DOHH2 (cell line): Measurements from ENCODE around the gene ZBTB45.

Experiments used
- H3F3A ChIP-seq: fragments of 200-600 bp; sonication (generic), shearing (Covaris generic); 2 replicates; pipeline ENCODE4 v1.6.0; 2016; ENCODE audit warnings: antibody characterized with exemption, mild to moderate bottlenecking; ENCODE audit not compliant: control insufficient read depth, insufficient read depth
- H3K27ac ChIP-seq: fragments of 200-600 bp; sonication (generic); 2 replicates; pipeline ENCODE4 v1.5.1; 2014; ENCODE audit warnings: low read depth, mild to moderate bottlenecking, low read length, moderate library complexity
- H3K27me3 ChIP-seq: fragments of 200-600 bp; sonication (generic); 2 replicates; pipeline ENCODE4 v1.6.1; 2014; ENCODE audit warnings: mild to moderate bottlenecking, low read length, mixed read lengths; ENCODE audit not compliant: control insufficient read depth
- H3K36me3 ChIP-seq: fragments of 200-600 bp; sonication (generic); 2 replicates; pipeline ENCODE4 v1.6.1; 2014; ENCODE audit warnings: mild to moderate bottlenecking, low read length, moderate library complexity, mixed read lengths; ENCODE audit not compliant: control insufficient read depth
- H3K4me1 ChIP-seq: fragments of 200-600 bp; sonication (generic); 2 replicates; pipeline ENCODE4 v1.6.1; 2014; ENCODE audit warnings: mild to moderate bottlenecking, low read length, mixed read lengths; ENCODE audit not compliant: control insufficient read depth
- H3K4me2 ChIP-seq: fragments of 200-600 bp; sonication (generic); 2 replicates; pipeline ENCODE4 v1.6.0; 2014; ENCODE audit warnings: mild to moderate bottlenecking, low read length, moderate library complexity
- H3K4me3 ChIP-seq: fragments of 200-600 bp; sonication (generic); 2 replicates; pipeline ENCODE4 v1.5.1; 2014; ENCODE audit warnings: mild to moderate bottlenecking, low read length, mixed read lengths
- H3K79me2 ChIP-seq: fragments of 200-600 bp; sonication (generic); 2 replicates; pipeline ENCODE4 v1.6.1; 2014; ENCODE audit warnings: mild to moderate bottlenecking, low read length, mixed read lengths; ENCODE audit not compliant: control insufficient read depth
- H3K9me2 ChIP-seq: fragments of 200-600 bp; sonication (generic); replicated peaks from 2 replicates; pipeline ENCODE4 v1.6.1; 2014; ENCODE audit warnings: mild to moderate bottlenecking, low read length, mixed read lengths; ENCODE audit not compliant: control insufficient read depth
- H3K9me3 ChIP-seq: fragments of 200-600 bp; sonication (generic); 2 replicates; pipeline ENCODE4 v1.6.1; 2014; ENCODE audit warnings: antibody characterized with exemption, low read length, mixed read lengths; ENCODE audit not compliant: control insufficient read depth, insufficient read depth
- H4K20me1 ChIP-seq: fragments of 200-600 bp; sonication (generic); 2 replicates; pipeline ENCODE4 v1.6.0; 2014; ENCODE audit warnings: low read depth, mild to moderate bottlenecking, antibody characterized with exemption, low read length, moderate library complexity; ENCODE audit not compliant: control insufficient read depth, insufficient read depth
- EZH2phosphoT487 ChIP-seq: fragments of 200-600 bp; sonication (generic); IDR thresholded peaks from 2 replicates; pipeline ENCODE4 v1.6.1; 2017; ENCODE audit warnings: borderline replicate concordance, mild to moderate bottlenecking, antibody characterized with exemption, low read length, moderate library complexity, mixed read lengths
- TF ChIP-seq, protein P1 (sequence below): fragments of 200-600 bp; sonication (generic); IDR thresholded peaks from one replicate; pipeline ENCODE4 v1.5.1; 2014; ENCODE audit warnings: antibody characterized with exemption, mild to moderate bottlenecking, low read depth, low read length; ENCODE audit not compliant: poor library complexity, severe bottlenecking

The ZBTB45 gene

GRCh38 chr19:58514564-58515022 is 5.0 kb downstream of the ZBTB45 start:
- Histone ChIP-seq H3K27me3 (no peaks in the 10 kb centered on the region), H3K4me2 (peak overlapping the region; percentile 91), H4K20me1 (no peaks in the 10 kb centered on the region), H3K4me1 (peaks cover 35% of the 10 kb centered on the region), H3K79me2 (peaks cover 52% of the 10 kb centered on the region), H3K9me3 (no peaks in the 10 kb centered on the region), H3F3A (peaks cover 6% of the 10 kb centered on the region; the same call in 1 of the 2 replicates), H3K27ac (peak overlapping the region; percentile 51), H3K9me2 (no peaks in the 10 kb centered on the region), H3K36me3 (peaks cover 28% of the 10 kb centered on the region), H3K4me3 (peak overlapping the region; percentile 87)
- TF ChIP-seq, protein P1, sequence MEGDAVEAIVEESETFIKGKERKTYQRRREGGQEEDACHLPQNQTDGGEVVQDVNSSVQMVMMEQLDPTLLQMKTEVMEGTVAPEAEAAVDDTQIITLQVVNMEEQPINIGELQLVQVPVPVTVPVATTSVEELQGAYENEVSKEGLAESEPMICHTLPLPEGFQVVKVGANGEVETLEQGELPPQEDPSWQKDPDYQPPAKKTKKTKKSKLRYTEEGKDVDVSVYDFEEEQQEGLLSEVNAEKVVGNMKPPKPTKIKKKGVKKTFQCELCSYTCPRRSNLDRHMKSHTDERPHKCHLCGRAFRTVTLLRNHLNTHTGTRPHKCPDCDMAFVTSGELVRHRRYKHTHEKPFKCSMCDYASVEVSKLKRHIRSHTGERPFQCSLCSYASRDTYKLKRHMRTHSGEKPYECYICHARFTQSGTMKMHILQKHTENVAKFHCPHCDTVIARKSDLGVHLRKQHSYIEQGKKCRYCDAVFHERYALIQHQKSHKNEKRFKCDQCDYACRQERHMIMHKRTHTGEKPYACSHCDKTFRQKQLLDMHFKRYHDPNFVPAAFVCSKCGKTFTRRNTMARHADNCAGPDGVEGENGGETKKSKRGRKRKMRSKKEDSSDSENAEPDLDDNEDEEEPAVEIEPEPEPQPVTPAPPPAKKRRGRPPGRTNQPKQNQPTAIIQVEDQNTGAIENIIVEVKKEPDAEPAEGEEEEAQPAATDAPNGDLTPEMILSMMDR: no peak
- no peak for TF ChIP-seq EZH2phosphoT487

DNA sequence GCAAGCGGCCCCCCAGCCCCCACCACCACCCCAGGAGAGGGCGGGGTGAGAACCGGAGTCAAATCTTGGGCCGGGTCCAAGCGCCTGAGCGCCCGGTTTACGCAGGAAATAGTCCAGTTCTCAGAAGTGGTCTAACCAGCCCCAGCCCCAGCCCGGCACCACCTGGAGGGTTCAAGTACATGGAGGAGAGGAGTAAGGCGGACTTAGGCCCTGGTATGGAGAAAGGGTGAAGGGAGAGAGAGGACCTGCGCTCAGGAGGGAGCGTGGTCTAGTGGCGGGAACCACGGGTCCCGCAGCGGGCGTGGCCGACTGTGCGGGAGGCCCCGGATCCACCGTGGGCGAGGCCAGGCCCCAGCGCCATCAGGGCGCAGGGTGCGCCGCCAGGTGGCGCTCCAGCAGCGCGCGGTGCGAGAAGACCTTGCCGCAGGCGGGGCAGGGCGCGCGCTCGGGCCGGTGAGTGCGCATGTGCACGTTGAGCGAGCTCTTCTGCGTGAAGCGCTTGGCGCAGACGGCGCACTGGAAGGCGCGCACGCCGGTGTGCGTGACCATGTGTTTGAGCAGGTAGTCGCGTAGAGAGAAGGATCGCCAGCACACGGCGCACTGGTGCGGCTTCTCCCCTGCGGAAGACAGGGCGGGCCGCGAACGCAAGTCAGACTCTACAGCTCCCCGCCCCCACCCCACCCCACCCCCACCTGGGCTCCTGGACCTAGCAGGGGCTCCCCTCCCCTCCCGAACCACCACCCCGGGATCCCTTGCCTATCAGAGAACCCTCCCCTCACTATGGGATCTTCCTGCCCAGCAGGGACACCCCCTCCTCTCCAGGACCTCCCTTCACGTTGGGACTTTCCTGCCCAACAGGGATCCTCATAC is 5.7 kb downstream of the ZBTB45 start:
- H3K79me2 ChIP-seq: peaks cover 49% of the 10 kb centered on the region
- H3K4me2 ChIP-seq: peak overlapping the region; percentile 91
- H3K4me1 ChIP-seq: peaks cover 35% of the 10 kb centered on the region
- peaks cover 6% of the 10 kb centered on the region; the same call in 1 of the 2 replicates for H3F3A ChIP-seq
- H3K9me3 ChIP-seq: no peaks in the 10 kb centered on the region
- no peaks in the 10 kb centered on the region for H3K9me2 ChIP-seq
- no peaks in the 10 kb centered on the region for H4K20me1 ChIP-seq
- no peak for TF ChIP-seq EZH2phosphoT487
- TF ChIP-seq, protein P1: peak; percentile 98
- H3K27me3 ChIP-seq: no peaks in the 10 kb centered on the region
- peak overlapping the region; percentile 87 for H3K4me3 ChIP-seq
- H3K27ac ChIP-seq: peak overlapping the region; percentile 51
- peaks cover 28% of the 10 kb centered on the region for H3K36me3 ChIP-seq

DNA sequence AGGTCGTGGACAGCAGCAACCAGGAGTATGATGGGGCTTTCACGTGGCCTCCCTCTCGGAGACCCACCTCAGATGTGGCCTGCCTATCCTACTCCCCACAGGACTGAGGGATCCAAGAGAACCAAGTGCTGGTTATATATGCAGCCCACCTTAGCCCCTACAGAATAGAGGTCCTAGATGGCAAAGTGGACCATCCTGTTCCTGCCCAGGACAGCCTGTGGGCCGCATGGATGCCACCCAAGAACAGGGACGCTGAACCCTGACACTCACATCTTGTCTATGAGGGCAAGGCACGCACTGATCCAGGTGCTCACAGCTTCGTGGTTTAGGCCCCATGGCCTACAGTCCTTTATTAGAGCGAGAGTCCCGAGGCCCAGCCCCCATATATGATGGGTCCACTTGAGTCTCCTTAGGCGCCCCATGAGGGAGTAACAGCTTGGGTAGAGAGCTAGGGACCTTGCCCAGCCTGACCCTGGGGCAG is 6.4 kb downstream of the ZBTB45 start:
- no peak for TF ChIP-seq EZH2phosphoT487
- TF ChIP-seq, protein P1: no peak
- H3K79me2 ChIP-seq: peaks cover 43% of the 10 kb centered on the region
- H3K9me3 ChIP-seq: no peaks in the 10 kb centered on the region
- peaks cover 28% of the 10 kb centered on the region for H3K36me3 ChIP-seq
- H3K27me3 ChIP-seq: no peaks in the 10 kb centered on the region
- H3K4me3 ChIP-seq: peak overlapping the region; percentile 87
- peak overlapping the region; percentile 91 for H3K4me2 ChIP-seq
- H3K9me2 ChIP-seq: no peaks in the 10 kb centered on the region
- H3F3A ChIP-seq: peaks cover 6% of the 10 kb centered on the region; the same call in 1 of the 2 replicates
- H3K4me1 ChIP-seq: peaks cover 30% of the 10 kb centered on the region
- no peak overlapping the region for H3K27ac ChIP-seq
- H4K20me1 ChIP-seq: no peaks in the 10 kb centered on the region
